GM23248 (cell line): ENCODE results near the gene CDC20.

Experiments
- EZH2 ChIP-seq: fragments of 200-600 bp; sonication (generic); IDR thresholded peaks from 2 replicates; pipeline ENCODE4 v1.6.1; 2018; ENCODE audit warnings: antibody characterized with exemption, mild to moderate bottlenecking; ENCODE audit not compliant: insufficient read depth, poor library complexity, severe bottlenecking
- EZH2phosphoT487 ChIP-seq: fragments of 200-600 bp; sonication (generic); IDR thresholded peaks from 2 replicates; pipeline ENCODE4 v1.6.1; 2018; ENCODE audit warnings: antibody characterized with exemption, moderate library complexity, mild to moderate bottlenecking, low read depth; ENCODE audit not compliant: insufficient read depth

GRCh38 chr1:43358746-43359693 lies at the start of gene CDC20:
- TF ChIP-seq EZH2phosphoT487, result no peak
- TF ChIP-seq EZH2, result no peak
